Measurements from ENCODE around the gene GLS2. TPM values are rescaled to one million over a fixed set of nuclear protein-coding genes. Genes with fewer than 3 reads are reported as not detected.

Gene GLS2
- total RNA-seq, 4 donors from 2014 or later = 0.53 to 1.9 TPM; not detected in 2

DNA sequence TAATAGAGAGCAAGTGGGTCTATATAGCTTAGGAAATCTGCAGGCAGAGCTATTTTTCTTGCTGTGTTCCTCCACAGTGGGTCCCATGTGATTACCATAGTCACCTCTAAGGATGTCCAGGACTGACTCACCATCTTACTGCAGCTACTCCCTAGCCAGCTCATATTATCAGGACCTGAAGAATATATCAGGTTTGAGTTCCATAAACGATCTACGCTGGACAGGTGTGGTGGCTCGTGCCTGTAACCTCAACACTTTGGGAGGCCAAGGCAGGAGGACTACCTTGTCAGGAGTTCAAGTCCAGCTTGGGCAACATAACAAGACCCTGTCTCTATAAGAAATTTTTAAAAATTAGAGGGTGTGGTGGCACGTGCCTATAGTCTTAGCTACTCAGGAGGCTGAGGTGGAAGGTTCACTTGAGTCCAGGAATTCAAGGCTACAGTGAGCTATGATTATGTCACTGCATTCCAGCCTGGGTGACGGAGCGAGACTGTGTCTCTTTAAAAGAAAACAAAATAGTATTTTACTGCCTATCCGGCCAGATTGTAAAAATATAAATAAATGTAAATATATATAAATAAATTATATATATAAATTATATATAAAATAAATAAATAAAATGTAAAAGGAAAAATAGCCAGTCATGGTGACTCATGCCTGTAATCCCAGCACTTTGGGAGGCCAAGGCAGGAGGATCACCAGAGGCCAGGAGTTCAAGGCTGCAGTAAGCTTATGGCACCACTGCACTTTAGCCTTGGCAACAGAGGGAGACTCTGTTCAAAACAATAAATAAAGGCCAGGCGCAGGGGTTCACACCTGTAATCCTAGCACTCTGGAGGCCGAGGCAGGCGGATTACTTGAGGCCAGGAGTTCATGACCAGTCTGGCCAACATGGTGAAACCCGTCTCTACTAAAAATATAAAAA is 26.5 kb downstream of the GLS2 start:
- no peak overlapping the region for H3K27ac ChIP-seq
- H3K9me3 ChIP-seq = no peaks in the 10 kb centered on the region
- in situ Hi-C loops (cut with MboI; ENCODE audit: low sequenced_read_pairs in 4 of 4) (loop anchor here in 3 of 4 donors (10.0 to 25.0 kb wide), 4 partner anchors 97 to 274 kb away; partner anchors contain the start of genes APOF (in 1 of the 3), SMARCC2 (in 1 of the 3) and STAT2 (in 1 of the 3)), intact Hi-C loops (cut with DNase I; ENCODE audit: low total_unique reads) (loop anchor here (10.0 kb wide), 1 partner anchor 237 kb away; the partner anchor contains the start of genes NABP2 and RNF41)
- ATAC-seq (no peak), DNase-seq (no peak)
- H3K27me3 ChIP-seq = no peaks in the 10 kb centered on the region
- no peak overlapping the region for H3K4me3 ChIP-seq
- H3K4me1 ChIP-seq = no peaks in the 10 kb centered on the region
- no peak for TF ChIP-seq POLR2A (IDR thresholded peaks at IDR 0.05)
- no peak for TF ChIP-seq CTCF (IDR thresholded peaks at IDR 0.05 in 4 of 5, conservative IDR thresholded peaks at IDR 0.05 in 1 of 5)
- no peaks in the 10 kb centered on the region for H3K36me3 ChIP-seq

GRCh38 chr12:56457817-56458216 is 30.1 kb downstream of the GLS2 start:
- TF ChIP-seq CTCF (IDR thresholded peaks at IDR 0.05 in 4 of 5, conservative IDR thresholded peaks at IDR 0.05 in 1 of 5) (no peak), POLR2A (IDR thresholded peaks at IDR 0.05) (no peak)
- H3K27me3 ChIP-seq = no peaks in the 10 kb centered on the region
- DNase-seq (no peak), ATAC-seq (no peak)
- H3K4me1 ChIP-seq = no peaks in the 10 kb centered on the region
- in situ Hi-C loops (cut with MboI; ENCODE audit: low sequenced_read_pairs in 4 of 4) (loop anchor here in 1 of 4 donors (25.0 kb wide), 1 partner anchor 271 kb away; the partner anchor contains the start of gene SMARCC2), intact Hi-C loops (cut with DNase I; ENCODE audit: low total_unique reads) (no loop called here)
- no peaks in the 10 kb centered on the region for H3K9me3 ChIP-seq
- no peak overlapping the region for H3K27ac ChIP-seq
- no peaks in the 10 kb centered on the region for H3K36me3 ChIP-seq
- no peak overlapping the region for H3K4me3 ChIP-seq

DNA sequence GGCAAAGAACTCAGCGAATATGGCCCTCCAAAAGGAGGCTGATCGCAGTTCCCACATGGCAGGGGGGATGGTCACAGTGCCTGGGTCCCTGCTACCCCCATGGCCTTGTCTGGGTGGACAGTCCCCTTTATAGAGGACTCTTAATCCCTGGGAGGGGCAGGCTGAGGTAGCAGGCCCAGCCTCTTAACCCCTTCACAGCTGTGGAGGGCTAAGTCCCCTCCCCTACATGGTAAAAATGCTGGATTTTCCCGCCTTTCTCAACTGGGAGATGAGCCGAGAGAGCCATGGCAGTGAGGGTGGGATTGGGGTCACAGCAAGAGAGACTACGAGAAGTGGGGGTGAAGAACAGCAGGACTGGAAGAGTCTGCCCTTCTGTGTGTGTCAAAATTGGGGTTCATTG is 33.4 kb downstream of the GLS2 start, which contains the start of gene MIP:
Gene MIP (minus strand): TSS at position 101 of the 400 bp plus-strand sequence. CDS start 44 bp downstream, at position 57.
- no peak for TF ChIP-seq CTCF (IDR thresholded peaks at IDR 0.05 in 4 of 5, conservative IDR thresholded peaks at IDR 0.05 in 1 of 5)
- no peak for TF ChIP-seq POLR2A (IDR thresholded peaks at IDR 0.05)
- intact Hi-C loops (cut with DNase I; ENCODE audit: low total_unique reads) = no loop called here
- in situ Hi-C loops (cut with MboI; ENCODE audit: low sequenced_read_pairs in 4 of 4) = loop anchor here in 1 of 4 donors (25.0 kb wide), 1 partner anchor 267 kb away; the partner anchor contains the start of gene SMARCC2

GRCh38 chr12:56451147-56451546 is 36.8 kb downstream of the GLS2 start:
- intact Hi-C loops (cut with DNase I; ENCODE audit: low total_unique reads) (no loop called here), in situ Hi-C loops (cut with MboI; ENCODE audit: low sequenced_read_pairs in 4 of 4) (loop anchor here in 1 of 4 donors (25.0 kb wide), 1 partner anchor 264 kb away; the partner anchor contains the start of gene SMARCC2)
- no peak for ATAC-seq
- TF ChIP-seq CTCF (IDR thresholded peaks at IDR 0.05 in 4 of 5, conservative IDR thresholded peaks at IDR 0.05 in 1 of 5) = no peak
- TF ChIP-seq POLR2A (IDR thresholded peaks at IDR 0.05) = no peak
- no peak for DNase-seq
- H3K9me3 ChIP-seq = no peaks in the 10 kb centered on the region
- no peak overlapping the region for H3K27ac ChIP-seq
- no peaks in the 10 kb centered on the region for H3K36me3 ChIP-seq
- no peak overlapping the region for H3K4me3 ChIP-seq
- H3K27me3 ChIP-seq = no peaks in the 10 kb centered on the region
- H3K4me1 ChIP-seq = peaks cover 6 to 8% of the 10 kb centered on the region in 2 donors

More for the DNA sequence above, 33.4 kb downstream of the GLS2 start, which contains the start of gene MIP:
- Histone ChIP-seq H3K4me1 (peaks cover 3 to 4% of the 10 kb centered on the region in 2 donors), H3K9me3 (no peaks in the 10 kb centered on the region), H3K36me3 (no peaks in the 10 kb centered on the region), H3K27ac (no peak within 1 kb of the TSS), H3K4me3 (no peak within 1 kb of the TSS), H3K27me3 (no peaks in the 10 kb centered on the region)
- ATAC-seq = no peak
- DNase-seq = no peak

Measured in gastrocnemius medialis (tissue), 4 donors.